ENCODE data around the gene TGM3.

The TGM3 gene

DNA sequence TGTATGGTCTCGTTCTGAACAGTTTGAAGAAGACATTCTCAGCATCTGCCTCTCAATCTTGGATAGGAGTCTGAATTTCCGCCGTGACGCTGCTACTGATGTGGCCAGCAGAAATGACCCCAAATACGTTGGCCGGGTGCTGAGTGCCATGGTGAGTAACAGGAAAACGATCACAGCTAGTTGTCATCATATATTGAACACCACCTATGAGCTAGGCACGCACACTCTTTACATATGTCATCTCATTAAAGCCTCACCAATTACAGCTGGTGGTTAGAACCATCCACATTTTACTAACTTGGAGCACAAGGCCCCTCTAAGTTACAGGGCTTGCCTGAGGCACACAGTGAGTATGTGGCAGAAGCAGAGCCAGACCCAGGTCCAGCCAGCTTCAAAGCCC lies 17.1 kb downstream of the TGM3 start:
- DNase-seq, result no peak

DNA sequence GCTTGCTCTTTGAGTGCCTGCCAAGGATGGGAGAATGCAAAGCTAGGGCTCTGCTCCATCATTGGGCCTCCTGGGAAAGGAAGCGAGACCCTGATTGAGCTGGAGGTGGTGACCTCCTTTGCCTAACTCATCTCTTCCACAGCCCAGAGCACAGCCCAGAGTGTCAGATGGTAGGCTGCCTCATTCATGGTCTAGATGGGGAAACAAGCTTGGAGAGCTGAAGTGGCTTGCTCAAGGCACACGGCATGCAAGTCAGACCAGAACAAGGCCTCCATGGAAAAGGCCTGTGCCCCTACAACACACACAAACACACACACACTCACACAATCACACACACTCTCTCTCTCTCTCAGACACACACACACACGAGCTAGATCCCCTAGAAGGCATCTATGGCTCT lies 17.5 kb downstream of the TGM3 start:
- no peak for DNase-seq

DNA sequence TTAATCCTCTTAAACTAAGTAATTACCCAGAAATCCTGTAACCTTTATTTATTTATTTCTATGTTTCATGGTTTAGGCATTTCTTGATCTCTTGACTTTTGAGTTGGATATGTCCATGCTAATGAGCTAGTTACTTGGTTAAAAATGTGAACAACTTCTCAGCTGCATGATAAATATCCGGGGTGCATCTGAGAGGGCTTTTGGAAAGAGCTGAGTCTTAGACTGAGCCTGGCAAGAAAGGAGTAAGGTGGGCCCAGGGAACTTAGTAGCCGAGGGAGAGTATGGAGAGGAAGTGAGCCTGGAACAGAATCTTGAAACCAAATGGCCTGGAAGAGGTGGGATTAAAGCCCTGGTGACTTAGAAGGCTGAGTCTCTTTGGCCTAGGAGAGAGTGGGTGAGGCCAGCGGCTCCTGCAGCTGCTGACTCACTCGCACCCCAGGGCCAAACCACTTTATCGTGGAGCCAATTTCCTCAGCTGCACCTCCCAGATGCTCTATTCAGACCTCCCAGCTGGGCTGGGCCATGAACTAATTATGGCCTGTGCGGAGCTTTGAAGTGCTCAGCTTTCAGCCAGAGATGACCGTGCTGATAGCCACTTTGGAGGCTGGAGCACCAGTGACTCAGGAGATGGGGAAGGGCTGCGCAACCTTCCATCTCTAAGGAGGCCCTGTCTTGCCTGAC lies 19.1 kb downstream of the TGM3 start:
- no peak for DNase-seq

DNA sequence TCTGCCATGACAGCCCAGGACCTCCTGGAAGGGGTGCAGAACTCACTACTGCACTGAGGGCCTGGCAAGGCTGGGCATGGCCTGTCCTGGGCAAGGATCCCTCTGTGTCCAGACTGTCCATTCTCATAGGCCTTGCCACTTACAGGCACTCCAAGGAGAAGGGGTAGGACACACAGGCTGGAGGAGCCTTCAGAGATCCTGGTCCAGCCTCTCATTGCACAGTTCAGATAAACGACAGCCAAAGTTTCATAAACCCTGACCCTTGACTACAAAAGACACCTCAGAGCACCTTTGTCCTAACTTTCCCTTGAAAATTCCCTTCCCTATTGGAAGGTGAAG lies 19.6 kb downstream of the TGM3 start:
- no peak for DNase-seq

DNA sequence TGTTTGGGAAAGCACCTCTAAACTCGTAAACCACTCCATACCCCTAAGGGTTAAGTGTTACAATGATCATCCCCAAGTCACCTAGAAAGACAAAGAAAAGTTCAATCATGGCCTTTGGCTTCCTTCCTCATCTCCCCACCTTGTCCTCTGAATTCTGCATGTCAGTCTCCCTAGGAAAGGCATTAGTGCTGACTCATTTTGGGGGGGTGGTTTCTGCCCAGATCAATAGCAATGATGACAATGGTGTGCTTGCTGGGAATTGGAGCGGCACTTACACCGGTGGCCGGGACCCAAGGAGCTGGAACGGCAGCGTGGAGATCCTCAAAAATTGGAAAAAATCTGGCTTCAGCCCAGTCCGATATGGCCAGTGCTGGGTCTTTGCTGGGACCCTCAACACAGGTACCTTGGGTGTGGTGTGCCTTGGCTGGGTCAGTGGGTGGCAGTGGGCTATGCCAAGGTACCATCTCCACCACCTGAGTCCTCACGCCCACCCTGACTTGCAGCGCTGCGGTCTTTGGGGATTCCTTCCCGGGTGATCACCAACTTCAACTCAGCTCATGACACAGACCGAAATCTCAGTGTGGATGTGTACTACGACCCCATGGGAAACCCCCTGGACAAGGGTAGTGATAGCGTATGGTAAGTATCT lies 21.2 kb downstream of the TGM3 start:
- DNase-seq, result no peak

DNA sequence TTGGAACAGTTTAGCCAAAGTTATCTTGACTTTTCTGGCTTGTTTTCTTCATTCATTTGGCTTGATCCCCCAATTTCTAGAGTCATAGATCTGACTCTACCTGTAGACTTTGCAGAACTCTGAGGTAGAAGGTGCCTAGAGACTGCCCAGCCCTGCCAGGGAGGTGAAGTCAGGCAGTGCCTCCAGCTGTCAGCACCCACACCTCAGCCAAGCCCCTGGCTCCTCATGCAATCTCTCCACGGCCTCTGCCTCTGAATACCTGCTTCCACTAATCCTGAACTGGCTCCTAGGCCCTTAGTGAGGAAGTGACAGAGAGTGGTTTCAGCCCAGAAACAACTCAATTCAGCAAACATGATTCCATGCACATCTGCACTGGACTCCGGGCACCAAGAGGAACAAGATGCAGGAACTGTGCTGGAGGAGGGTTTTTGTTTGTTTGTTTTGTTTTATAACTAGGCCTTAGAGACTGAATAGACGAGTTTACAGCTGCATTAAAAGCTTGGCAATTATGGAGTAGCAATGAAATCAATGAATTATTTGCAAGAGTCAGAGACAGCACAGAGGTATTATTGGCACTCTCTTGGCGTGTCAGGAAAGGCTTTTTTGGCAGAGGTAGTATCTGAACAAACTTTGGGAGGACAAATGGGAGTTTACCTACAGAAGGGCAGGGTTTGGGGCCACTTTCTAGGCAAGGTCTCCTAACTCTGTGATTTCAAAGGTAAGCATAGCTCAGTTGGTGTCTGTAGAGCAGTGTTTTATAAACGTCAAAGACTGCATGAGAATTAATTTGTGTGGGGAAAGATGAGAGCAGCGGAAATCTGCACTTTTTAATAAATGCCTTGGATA lies 25.2 kb downstream of the TGM3 start:
- DNase-seq, result no peak

DNA sequence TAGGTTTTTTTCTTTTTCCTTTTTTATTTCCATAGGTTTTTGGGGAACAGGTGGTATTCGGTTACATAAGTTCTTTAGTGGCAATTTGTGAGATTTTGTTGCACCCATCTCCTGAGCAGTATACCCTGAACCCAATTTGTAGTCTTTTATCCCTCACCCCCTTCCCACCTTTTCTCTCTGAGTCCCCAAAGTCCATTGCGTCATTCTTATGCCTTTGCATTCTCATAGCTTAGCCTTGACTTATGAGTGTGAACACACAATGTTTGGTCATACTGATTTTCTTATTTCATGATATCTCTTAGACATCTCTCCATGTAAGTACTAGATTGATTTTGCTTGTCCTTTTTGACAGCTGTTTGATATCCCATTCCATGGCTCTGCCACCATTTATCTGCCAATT lies 27.2 kb downstream of the TGM3 start:
- DNase-seq, result no peak

DNA sequence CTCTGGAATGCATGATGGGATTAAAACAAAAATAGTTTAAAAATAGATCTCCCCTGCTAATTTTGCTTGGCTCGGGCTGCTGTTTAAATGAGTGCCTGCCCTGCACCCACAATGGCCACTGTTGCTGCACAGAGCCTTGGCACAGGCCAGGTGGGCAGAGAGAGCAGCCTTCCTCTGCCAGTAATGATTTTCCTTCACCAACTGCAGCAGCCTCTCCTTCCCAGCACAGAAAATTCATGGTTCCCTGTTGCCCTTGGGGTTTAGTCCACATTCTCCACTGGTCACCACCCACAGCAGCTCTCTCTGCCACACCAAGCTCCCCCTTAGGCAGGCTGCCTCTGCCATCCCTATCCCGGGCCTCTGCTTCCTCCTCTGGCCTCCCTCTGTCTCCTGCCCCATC lies 30.2 kb downstream of the TGM3 start:
- DNase-seq, result no peak

DNA sequence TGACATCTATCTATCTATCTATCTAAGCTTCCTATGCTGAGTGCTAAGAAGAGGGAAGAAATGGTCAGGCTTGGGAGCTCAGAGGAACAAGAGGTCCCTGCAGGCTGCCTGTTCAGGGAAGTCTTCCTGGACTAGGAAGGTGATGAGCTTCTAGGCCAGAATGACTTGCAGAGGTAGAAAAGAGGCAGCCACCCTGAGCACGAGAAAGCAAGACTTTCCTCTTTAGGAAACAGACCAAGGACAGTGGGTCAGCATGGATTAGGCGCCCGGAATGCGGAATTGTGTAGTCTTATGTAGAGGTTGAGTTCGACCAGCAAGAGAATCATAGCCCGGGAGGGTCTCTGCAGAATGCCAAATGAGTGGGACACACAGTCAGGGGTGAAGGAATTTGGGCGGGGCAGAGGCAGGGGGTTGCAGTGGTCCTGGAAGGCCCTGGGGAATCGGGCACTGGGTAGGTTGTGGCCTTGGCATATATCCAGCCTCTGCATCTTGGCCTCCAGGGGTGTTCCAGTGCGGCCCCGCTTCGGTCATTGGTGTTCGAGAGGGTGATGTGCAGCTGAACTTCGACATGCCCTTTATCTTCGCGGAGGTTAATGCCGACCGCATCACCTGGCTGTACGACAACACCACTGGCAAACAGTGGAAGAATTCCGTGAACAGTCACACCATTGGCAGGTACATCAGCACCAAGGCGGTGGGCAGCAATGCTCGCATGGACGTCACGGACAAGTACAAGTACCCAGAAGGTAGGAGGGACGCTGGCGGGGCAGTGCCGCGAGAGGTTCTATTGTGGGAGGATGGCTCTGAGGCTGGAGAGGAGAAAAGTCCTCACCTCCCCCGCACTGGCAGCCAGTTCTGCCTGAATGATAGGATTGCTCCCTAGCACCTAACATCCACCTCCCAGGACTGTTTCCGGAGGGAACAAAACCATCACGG lies 32.1 kb downstream of the TGM3 start:
- DNase-seq, result no peak

DNA sequence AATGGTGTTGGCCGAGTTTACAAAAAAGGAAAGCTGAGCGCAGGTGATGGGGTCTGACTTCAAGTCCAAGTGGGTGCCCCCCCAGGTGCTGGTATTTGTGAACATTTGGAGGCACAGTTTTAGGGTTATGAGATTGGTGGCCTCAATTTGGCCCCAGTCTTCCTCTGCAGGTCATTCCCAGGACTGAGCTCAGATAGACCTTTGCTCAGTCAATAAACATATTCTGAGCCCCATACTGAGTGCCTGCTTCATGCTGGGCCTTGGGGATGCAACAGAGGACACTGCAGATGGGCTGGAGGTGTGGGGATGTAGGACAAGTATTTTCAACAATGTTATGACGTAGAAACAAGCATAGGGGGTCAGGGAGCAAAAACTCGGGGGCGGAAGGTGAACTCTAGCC lies 33.5 kb downstream of the TGM3 start:
- no peak for DNase-seq

DNA sequence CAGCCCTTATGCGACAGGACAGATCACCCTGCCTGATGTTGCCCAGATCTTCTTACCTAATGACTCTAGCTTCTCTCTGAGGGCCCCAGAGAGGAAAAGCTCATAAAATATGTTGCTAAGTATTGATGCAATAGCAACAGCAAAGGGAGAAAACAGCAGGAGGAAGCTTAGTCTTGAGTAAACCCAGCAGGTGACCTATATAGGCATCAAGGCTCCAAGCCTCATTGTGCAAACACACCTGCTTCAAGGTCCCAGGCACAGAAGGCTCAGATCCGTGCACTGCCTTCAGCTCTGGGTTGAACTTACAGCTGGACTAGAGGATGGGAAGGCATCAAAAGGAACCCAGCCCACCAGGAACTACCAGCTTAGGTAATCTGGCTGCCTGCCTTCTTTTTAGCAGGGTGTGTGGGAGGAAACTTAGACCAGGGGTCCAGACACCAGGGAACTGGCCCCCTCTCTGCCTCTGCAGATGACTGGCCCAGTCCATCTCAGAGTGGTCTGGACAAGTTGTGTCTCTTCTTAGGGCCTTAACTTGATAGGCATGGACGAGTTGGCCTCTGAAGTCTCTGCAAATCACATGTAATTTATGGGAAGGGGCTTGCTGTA lies 34.4 kb downstream of the TGM3 start:
- DNase-seq, result no peak

DNA sequence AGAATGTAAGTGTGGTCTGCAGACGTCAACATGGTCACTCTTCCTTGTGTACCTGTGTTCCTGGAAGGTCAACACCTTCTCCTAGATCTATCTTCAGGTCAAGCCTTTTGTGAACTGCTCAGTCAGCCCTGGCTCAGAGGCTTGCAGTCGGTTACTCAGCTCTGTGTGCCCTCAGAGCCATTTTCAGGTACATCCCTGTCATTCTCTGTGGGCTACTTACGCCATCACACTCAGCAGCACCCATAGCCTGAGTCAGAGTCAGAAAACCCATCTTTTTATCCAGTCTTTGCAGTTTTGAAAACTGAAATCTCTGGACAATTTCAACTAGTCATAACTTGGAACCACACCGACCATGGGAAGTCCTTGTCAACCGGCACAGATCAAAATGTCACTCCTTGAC lies 35.3 kb downstream of the TGM3 start:
- DNase-seq, result no peak

DNA sequence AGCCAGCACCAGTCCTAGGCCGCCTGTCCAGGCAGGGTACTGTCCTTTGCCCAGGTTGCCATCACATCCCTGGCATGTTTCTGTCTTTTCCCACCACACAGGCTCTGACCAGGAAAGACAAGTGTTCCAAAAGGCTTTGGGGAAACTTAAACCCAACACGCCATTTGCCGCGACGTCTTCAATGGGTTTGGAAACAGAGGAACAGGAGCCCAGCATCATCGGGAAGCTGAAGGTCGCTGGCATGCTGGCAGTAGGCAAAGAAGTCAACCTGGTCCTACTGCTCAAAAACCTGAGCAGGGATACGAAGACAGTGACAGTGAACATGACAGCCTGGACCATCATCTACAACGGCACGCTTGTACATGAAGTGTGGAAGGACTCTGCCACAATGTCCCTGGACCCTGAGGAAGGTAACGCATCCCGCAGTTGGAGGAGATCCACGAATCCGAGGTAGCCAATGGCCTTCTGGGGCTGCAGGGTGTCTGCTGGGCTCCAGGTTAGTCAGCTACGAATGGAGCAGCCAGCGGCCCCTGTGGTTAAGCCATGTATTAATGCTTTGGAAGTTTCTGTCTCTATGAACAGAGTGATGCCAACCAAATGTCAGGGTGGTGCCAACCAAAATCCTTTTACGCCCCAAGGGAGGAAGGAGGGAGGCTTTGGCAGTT lies 36.2 kb downstream of the TGM3 start:
- no peak for DNase-seq

DNA sequence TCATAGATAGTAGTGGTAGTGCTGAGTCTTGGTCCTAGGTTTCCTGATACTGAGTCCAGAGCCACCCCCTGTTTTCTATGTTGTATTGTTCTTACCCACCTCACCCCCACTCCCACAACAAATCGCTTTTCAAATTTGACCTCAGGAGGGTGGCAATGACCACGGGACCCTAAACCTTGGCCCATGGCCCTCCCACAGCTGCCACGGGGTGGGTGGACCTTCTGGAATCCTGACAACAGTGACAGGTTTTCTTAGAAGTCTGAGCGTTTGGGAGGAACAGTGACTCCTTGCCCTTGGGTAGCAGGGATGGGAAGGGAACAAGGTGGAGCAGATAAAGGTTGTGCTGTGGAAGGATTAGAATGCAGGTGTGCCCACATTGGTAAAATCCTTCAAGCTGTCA lies 36.9 kb downstream of the TGM3 start:
- DNase-seq, result no peak

DNA sequence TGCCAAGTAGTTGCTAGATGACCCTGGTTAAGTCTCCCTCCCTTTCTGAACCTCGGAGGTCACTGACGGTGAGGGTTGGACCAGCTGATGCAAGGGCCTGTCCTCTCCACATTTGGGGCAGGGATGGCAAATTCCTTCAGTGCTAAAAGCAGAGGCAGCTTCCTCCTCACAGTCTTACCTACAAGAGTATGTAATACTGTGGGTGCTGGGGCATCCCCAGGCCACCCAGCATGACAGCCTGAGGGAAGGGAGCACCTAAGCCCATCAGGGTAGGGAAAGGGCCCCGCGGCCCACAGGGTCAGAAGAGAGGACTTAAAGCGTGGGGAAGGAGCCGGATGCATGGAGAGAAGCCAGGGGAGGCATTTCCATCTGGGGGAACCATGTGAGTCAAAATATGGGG lies 38.0 kb downstream of the TGM3 start:
- no peak for DNase-seq

DNA sequence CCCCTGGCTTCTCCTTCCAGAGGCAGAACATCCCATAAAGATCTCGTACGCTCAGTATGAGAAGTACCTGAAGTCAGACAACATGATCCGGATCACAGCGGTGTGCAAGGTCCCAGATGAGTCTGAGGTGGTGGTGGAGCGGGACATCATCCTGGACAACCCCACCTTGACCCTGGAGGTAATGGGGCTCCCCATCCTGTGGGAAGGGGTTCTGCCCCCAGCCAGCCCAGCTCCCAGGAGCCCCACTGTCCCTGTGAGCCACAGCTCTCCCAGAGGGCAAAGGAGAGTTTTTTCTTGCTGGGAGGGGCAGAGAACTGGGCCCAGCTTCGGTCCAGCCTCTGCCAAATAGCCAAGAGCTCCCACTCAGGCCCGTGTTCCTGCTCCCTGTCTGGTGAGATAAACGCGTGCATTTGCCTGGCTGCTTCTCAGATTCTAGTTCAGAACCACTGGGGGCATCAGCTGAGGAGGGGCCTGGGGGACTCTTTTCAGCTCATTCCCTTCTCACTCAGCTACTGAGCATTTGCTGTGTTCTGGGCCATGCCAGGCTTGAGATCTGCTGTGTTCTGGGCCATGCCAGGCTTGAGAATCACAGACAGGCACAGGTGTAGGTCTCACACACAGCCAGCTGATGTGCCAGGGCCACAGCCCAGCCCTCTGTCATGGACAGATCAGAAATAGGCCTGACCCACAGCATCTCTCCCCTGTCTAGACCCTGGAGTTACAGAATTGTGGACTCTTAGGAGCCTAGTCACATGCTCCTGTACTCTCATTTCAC lies 39.5 kb downstream of the TGM3 start:
- DNase-seq, result no peak

DNA sequence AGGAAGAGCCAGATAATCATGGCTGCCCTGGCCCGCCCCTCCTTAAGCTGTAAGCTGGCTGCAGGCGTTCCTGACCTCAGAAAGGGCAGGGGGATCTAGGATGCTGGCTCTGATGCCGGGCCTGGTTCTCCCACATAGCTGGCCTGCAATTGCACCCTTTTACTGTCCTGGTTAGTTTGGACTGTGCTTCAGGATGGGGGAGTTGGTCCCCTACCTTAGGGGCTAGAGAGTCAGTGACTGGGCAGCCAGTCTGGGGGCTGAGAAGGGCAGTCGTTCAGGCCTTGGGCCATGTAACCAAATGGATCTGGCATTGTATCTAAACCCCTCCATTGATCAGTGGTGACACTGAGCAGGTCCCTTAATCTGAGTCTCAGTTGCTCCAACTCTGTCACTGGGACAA lies 40.7 kb downstream of the TGM3 start:
- no peak for DNase-seq

DNA sequence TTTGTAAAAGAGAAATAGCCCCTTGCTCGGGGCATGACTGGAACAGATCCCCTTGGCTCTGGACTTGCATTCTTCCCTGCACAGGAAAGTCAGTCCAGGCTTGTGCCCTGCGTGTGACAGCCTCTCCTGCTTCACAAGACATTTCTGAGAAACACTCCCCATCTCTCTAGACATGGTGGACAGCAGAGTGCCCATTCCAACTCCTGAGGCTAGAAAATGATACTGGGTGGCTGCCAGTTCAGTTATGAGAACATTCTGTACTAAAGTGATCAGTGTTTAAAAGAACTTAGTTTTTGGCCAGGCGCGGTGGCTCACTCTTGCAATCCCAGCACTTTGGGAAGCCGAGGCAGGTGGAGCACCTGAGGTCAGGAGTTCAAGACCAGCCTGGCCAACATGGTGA lies 41.3 kb downstream of the TGM3 start:
- no peak for DNase-seq

DNA sequence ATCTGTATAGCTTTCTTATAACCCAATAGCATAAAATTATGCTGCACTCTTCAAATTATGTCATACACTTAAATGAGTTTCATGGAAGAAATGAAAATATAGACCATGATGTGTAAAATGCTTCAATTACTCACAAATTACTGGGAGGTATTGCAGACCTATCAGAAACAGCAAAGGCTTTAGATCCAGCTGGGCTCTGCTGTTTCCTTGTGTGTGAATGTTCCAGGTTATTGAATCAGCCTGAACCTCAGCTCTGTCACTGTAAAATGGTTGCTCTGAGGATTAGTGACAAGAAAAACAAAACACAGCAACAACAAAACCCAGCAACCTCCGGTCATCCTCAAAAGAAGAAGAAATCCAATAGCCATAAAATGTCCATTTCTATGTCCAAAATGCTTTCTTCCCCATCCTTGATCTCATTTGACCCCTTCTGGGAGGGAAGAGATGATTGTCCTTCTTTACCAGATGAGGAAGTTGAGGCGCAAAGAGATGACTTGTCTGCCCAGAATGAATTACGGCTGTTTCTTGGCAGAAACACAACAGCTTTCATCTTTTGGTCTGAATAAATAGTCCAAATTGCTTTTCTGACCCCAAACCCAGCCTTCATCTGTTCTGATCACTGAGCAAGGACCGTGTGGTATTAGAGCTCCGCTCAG lies 42.7 kb downstream of the TGM3 start:
- no peak for DNase-seq

DNA sequence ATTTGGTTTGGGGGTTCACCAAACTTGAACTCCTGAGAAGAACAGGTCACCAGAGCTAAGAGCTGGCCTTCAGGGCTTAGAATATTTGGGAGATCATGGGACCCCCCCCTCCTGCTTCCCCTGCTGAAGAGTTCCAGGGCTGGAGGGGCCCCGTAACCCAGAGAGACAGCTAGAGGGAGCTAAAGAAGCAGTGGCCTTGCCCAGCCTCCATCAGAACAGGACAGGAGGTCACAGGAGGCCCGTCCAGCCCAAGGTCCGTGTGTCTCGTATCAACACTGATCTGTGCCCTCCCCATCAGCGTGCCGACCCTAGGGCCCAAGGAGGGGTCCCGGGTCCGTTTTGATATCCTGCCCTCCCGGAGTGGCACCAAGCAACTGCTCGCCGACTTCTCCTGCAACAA lies 44.3 kb downstream of the TGM3 start:
- no peak for DNase-seq

DNA sequence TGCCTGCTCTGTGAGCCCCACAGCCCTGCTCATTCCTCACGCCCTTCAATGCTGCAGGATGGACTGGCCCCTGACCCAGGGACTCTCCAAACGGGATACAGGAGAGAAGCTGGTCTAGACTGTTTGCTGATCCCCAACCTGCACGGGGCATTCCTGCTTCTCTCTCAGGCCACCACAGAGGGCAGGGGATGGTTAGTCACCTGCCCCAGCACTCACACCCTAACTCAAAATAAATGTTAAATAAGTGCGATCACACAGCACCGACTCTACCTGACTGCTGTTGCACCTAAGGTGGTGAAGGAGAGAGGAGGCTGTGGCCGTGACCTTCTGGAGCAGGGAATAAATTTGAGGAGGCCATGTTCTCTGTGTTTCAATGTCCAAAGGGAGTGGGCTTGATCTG lies 45.0 kb downstream of the TGM3 start:
- no peak for DNase-seq

Measured in KG1 (cell line).